NCI-H1092 (cell line): ENCODE measurements around the gene RABGEF1.
"Not testable (repeated sequence)": the region's sequence is repeated elsewhere in the genome, so short reads cannot be mapped to it uniquely, and the experiment has no call there.

Source experiments
- DNase-seq: peaks from one replicate; lab custom pipeline; 2025; lab: John Stamatoyannopoulos, UW

RABGEF1 gene

GRCh38 chr7:66740302-66740979 lies at the start of gene RABGEF1:
Gene RABGEF1, plus strand, starts transcription at chr7:66740733. Its CDS starts 31,167 bp downstream, at chr7:66771900.
- DNase-seq = peak; percentile 98

DNA sequence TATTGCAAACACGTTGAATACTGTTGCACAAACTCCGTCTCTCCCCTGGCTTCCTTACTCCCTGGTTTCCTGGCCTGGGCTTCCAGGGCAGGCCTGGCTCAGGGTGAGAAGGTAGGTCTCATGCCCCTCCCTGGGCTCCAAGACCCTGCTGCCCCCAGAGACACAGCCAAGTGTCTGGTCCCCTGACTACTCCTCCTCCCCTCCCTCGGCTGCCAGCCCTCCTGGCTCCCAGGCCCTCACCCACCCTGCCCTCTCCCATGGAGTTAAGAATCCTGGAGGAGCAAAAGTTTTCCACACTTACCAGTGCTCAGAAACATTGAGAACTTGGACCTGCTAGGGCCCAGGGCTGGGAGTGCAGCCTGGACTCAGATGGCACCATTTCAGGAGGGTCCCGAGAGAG lies 47.2 kb upstream of the RABGEF1 start:
- DNase-seq = no peak

GRCh38 chr7:66694286-66694685 lies 46.2 kb upstream of the RABGEF1 start:
- no peak for DNase-seq

- not testable (repeated sequence) for DNase-seq
Measured at GRCh38 chr7:66695417-66695816, 45.1 kb upstream of the RABGEF1 start.

- not testable (repeated sequence) for DNase-seq
Measured at GRCh38 chr7:66696134-66696533, 44.4 kb upstream of the RABGEF1 start.

DNA sequence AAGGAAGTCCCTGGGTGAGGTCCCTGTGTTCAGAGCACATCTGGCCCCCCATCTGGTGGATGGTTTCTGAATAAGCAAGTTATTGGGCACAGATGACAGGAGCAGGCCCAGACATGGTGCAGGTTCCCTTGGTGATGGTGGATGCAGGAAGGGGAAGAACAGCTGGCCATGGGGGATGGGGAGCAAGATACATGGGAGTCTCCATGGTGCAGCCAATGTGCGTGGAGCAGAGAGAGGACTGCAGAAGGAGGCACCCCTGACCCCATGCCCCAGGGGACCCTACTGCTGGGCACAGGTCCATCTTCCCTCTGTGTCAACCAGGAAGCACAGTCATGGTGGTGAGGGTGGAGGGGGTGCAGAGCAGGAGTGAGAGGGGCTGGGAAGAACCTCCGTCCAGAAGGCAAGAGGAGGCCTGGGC lies 43.8 kb upstream of the RABGEF1 start:
- DNase-seq = no peak

GRCh38 chr7:66697449-66698438 lies 42.8 kb upstream of the RABGEF1 start:
- DNase-seq = no peak

GRCh38 chr7:66698652-66699205 lies 41.8 kb upstream of the RABGEF1 start:
- no peak for DNase-seq

DNA sequence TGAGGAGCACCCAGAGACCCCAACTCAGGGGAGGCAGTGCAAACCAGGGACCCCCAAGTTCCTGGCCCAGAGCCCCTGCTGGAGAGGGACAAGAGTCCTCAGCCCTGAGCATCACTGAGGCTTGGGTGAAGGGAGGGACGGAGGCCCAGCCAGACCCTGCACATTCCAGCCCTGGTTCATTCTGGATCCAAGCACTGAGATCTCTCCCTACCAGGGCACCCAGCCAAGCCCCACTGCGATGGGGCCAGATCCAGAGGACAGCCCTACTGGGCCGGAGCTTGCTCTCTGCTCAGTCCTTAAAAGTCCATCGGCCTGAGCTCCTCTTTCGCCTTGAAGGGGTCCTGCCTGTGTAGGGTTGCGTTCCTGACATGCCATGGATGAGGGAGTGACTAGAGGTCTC lies 40.5 kb upstream of the RABGEF1 start:
- DNase-seq = no peak

GRCh38 chr7:66700633-66701131 lies 39.9 kb upstream of the RABGEF1 start:
- DNase-seq = no peak

GRCh38 chr7:66707825-66708224 lies 32.7 kb upstream of the RABGEF1 start:
- DNase-seq = no peak

- not testable (repeated sequence) for DNase-seq
Measured at GRCh38 chr7:66710752-66711151, 29.8 kb upstream of the RABGEF1 start.

DNA sequence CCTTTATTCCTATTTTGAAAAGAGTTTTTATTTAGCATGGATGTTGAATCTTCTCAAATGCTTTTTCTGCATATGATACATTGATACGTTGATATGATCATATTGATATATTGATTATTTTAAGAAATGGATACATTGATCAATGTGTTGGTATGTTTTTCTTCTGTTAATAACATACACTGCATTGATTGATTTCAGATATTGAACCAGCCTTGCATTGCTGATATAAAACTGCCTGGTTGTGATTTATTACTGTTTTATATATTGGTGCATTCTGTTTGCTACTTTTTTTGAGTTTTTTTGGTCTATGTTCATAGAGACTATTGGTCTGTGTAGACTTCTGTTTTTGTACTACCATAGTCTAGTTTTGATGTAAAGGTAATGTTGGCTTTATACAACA lies 26.8 kb upstream of the RABGEF1 start:
- DNase-seq = no peak

DNA sequence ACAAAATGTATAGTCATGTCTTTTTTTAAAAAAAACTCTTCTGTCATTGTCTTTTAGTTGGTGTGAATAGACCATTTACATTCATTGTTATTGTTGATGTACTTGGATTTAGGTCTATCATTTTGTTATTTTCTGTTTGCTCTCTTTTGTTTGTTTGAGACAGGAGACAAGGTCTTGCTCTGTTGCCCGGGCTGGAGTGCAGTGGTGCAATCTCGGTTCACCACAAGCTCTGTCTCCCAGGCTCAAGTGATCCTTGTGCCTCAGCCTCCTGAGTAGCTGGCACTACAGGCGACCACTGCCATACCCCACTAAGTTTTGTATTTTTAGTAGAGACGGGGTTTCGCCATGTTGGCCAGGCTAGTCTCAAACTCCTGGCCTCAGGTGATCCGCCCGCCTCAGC lies 23.9 kb upstream of the RABGEF1 start:
- not testable (repeated sequence) for DNase-seq

GRCh38 chr7:66720561-66720960 lies 20.0 kb upstream of the RABGEF1 start:
- no peak for DNase-seq

DNA sequence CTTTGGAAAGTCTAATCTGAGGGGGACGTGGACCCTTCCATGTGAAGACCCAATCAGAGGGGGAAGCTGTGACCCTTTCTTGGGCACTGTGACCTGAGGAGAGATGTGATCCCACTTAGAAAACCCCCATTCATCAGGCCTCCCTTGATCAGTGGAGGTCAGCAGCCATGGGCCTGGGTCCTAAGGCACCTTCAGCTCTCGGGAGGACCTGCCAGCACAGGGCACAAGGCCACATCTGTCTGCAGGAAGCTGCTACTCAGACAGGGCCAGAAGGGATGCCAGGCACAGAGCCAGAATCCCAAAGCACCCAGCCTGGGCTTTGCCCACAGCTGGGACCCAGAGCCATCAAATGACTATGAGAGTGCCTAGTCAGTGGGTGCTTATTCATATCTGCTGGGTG lies 14.7 kb upstream of the RABGEF1 start:
- DNase-seq = no peak

- no peak for DNase-seq
Measured at GRCh38 chr7:66727058-66727457, 13.5 kb upstream of the RABGEF1 start.

DNA sequence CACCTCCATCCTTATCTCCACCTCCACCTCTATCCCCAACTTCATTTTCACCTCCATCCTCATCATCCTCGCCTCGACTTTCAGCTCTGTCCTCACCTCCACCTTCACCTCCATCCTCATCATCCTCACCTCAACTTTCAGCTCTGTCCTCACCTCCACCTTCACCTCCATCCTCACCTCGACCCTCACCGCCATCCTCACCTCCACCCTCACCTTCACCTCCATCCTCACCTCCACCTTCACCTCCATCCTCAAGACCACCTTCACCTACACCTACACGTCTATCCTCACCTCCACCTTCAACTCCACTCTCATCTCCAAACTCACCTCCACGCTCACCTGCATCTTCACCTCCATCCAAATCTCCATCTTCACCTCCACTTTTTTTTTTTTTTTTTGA lies 12.0 kb upstream of the RABGEF1 start:
- DNase-seq = no peak

DNA sequence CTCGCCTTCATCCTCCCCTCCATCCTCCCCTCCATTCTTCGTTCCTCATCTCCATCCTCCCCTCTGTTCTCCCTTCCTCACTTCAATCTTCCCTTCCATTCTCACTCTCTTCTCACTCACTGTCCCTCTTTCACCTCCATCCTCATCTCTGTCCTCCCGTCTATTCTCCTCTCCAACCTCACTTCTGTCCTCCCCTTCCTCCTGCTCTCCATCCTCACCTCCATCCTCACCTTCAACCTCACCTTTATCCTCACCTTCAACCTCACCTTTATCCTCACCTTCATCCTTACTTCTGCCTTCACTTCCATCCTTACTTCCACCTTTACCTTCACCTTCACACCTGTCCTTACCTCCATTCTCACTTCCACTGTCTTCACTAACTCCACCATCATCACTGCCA lies 11.3 kb upstream of the RABGEF1 start:
- DNase-seq = no peak

DNA sequence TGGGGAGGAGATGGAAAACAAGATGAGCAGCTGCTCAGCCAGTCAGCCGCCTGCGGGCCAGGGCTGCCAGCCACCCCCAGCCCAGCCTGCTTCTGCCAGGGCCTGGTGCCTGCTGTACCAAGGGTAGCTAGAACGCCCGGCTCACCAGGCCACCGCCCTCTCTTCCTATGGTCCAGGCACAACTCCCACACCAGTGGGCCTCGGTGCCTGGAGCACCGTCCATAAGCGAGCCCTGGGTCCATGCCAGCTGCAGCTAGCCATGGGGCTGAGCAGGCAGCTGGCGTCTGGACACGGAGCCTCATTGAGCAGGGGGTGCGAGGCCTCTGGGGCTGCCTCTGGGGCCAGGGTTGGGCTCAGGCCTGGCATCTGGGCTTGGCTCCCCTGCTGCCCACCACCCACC lies 8.5 kb upstream of the RABGEF1 start:
- no peak for DNase-seq

GRCh38 chr7:66732439-66732838 lies 8.1 kb upstream of the RABGEF1 start:
- no peak for DNase-seq

DNA sequence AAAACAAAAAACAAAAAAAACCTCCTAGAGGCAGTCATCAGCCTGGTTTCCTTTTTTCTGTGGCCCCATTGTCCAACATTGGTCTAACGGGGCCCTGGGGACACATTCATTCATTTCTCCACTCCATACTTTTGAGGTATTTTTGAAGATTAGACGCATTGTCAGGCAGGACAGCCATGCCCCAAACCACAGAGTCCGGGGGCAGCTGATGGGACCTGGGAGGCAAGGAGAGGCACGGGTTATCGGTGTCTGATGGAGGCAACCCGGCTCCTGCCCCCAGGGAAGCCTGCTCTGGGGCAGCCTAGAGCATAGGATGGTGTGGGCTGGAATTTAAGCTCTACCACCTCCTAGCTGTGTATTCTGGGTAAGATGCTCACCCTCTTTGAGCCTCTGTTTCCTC lies 6.5 kb upstream of the RABGEF1 start:
- DNase-seq = no peak

DNA sequence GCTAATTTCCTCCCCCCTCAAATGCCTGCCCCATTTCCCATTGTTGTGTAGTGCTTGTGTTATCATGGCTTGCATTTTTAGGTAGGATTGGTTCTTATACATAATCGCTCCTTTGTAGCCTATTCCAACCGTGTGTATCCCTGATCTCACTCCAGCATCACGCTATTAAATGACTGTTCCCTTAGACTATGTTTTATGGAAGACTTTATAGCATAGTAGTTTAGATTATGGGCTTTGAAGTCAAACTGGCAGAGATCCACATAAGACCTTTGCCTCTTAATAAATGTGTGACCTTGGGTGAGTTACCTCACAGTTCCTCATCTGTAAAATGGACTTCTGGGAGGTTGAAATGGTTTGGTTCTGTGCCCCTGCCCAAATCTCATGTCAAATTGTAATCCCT lies 5.4 kb upstream of the RABGEF1 start:
- no peak for DNase-seq
